Vagina (tissue), 2 donors: Measurements from ENCODE around the gene FBLIM1. TPM values are rescaled to one million over a fixed set of nuclear protein-coding genes. Genes with fewer than 3 reads are reported as not detected.
A peak's percentile ranks its signal among the peaks of the same experiment; 100 is the strongest.
"Not testable (repeated sequence)": the region's sequence is repeated elsewhere in the genome, so short reads cannot be mapped to it uniquely, and the experiment has no call there.

Source experiments
- DNase-seq, 2 donors: peaks; one replicate each; pipeline ENCODE4 v3.0.0-alpha.2; 2017; ENCODE audit errors: extremely low spot score in 2 of 2
- H3K27ac ChIP-seq: fragments of 200-600 bp; sonication (generic); one replicate; pipeline ENCODE4 v1.5.1; 2019
- H3K27me3 ChIP-seq: fragments of 200-600 bp; sonication (generic); one replicate; pipeline ENCODE4 v1.5.1; 2019
- H3K36me3 ChIP-seq, 2 donors: fragments of 200-600 bp; sonication (generic); one replicate each; pipeline ENCODE4 v1.5.1; 2017 to 2019
- H3K4me1 ChIP-seq: fragments of 200-600 bp; sonication (generic); one replicate; pipeline ENCODE4 v1.5.1; 2019
- H3K4me3 ChIP-seq, 2 donors: fragments of 200-600 bp; sonication (generic); 1 replicate in 1 of 2; 2 replicates in 1 of 2; pipeline ENCODE4 v1.5.1; 2016 to 2019
- H3K9me3 ChIP-seq: fragments of 200-600 bp; sonication (generic); one replicate; pipeline ENCODE4 v1.5.1; 2019
- CTCF ChIP-seq, 3 experiments: fragments of 450-650 bp in 2 of 3; fragments of 200-600 bp in 1 of 3; sonication (generic) in 1 of 3; IDR thresholded peaks; one replicate each; pipeline ENCODE4 v1.5.1; 2017 to 2019; ENCODE audit warnings: antibody characterized with exemption in 3 of 3, mild to moderate bottlenecking in 2 of 3, moderate library complexity in 2 of 3
- POLR2A ChIP-seq, 2 donors: fragments of 450-650 bp; IDR thresholded peaks; one replicate each; pipeline ENCODE4 v1.6.1; 2017; ENCODE audit warnings: antibody characterized with exemption in 2 of 2, mild to moderate bottlenecking in 2 of 2, moderate library complexity in 2 of 2
- POLR2AphosphoS5 ChIP-seq, 2 donors: sonication (generic); formaldehyde crosslinking; IDR thresholded peaks; one replicate each; pipeline ENCODE4 v1.9.0; 2017; ENCODE audit warnings: antibody characterized with exemption in 2 of 2, mild to moderate bottlenecking in 2 of 2, low read depth in 1 of 2; ENCODE audit not compliant: insufficient read depth in 1 of 2
- intact Hi-C: fragments of 100-400 bp; cut with DNase I; formaldehyde crosslinking; loops from one replicate; pipeline ENCODE4 v1.15.1; 2023
- total RNA-seq: library from RNA; depleted of rRNA; stranded (reverse); fragments of >200 nt; gene quantifications from one replicate; pipeline ENCODE4 v1.2.3, GENCODE V29; 2016

FBLIM1 gene
- total RNA-seq, 1 donor from 2014 or later = 45.2 TPM

DNA sequence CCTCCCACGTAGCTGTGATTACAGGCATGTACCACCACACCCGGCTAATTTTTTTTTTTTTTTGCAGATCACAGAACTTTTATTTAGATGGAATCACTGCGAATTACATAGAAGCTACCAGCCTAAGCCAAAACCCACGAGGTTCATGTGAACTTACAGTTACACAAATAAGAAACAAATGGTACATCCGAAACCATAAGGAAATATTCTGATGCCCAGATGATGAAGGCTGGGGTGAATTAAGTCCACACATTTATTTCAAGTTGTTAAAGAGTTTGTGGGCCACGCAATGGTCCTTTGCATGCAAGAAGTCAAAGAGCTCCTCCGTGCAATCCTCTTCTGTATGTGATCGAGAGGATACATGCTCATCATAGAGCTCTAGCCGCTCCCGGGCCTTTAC, 48.5 kb downstream of the FBLIM1 start:
- H3K4me3 ChIP-seq = no peak overlapping the region
- TF ChIP-seq POLR2AphosphoS5 (IDR thresholded peaks at IDR 0.05; ENCODE audit: insufficient read depth in 1 of 2, low read depth in 1 of 2) (no peak), CTCF (IDR thresholded peaks at IDR 0.05) (no peak), POLR2A (IDR thresholded peaks at IDR 0.05) (no peak)
- intact Hi-C loops = no loop called here
- no peaks in the 10 kb centered on the region for H3K4me1 ChIP-seq
- H3K9me3 ChIP-seq = no peaks in the 10 kb centered on the region
- H3K36me3 ChIP-seq = no peaks in the 10 kb centered on the region
- no peak for DNase-seq
- no peak overlapping the region for H3K27ac ChIP-seq
- no peaks in the 10 kb centered on the region for H3K27me3 ChIP-seq

DNA sequence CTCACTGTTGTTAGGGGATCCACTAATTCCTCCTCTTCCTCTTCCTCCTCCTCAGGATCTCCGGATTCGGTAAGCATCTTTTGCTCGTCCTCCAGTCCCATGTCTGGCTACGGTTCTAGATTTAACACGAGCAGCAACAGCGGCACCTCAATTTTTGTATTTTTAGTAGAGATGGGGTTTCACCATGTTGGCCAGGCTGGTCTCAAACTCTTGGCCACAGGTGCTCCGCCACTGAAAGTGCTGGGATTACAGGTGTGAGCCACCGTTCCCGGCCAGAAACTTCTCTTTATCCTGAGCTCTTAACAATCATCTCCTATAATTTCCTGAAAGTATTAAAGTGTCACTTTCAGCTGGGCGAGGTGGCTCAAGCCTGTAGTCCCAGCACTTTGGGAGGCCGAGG, 49.0 kb downstream of the FBLIM1 start, which contains the start of gene UQCRHL:
TSS of gene UQCRHL (minus strand) at position 101 of the 400 bp plus-strand sequence. CDS start at position 101, 0 bp downstream.
- intact Hi-C loops, H3K9me3 ChIP-seq, H3K27ac ChIP-seq, H3K4me3 ChIP-seq, H3K36me3 ChIP-seq, H3K27me3 ChIP-seq, H3K4me1 ChIP-seq, DNase-seq: not testable (repeated sequence)

DNA sequence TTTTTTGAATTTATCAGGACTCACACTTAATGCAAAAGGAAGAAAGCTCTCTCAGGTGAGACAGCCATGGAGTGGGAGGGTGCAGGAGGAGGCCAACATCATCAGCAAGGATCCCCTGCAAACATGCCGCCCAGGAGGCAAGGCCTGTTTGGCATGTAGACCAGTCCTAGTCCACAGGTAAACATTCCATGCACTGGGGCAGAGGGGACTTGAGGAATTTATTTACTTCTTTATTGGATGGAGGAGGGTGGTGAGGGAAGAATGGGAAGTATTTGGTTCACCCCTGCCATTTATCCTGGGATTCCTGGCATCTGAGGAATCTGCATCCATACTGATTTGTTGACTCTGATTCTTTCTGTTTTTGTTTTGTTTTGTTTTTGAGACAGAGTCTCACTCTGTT, 50.4 kb downstream of the FBLIM1 start:
- H3K27me3 ChIP-seq = no peaks in the 10 kb centered on the region
- intact Hi-C loops = no loop called here
- no peaks in the 10 kb centered on the region for H3K9me3 ChIP-seq
- DNase-seq = no peak
- H3K4me1 ChIP-seq = no peaks in the 10 kb centered on the region
- no peaks in the 10 kb centered on the region for H3K36me3 ChIP-seq
- TF ChIP-seq POLR2AphosphoS5 (IDR thresholded peaks at IDR 0.05; ENCODE audit: insufficient read depth in 1 of 2, low read depth in 1 of 2) (no peak), POLR2A (IDR thresholded peaks at IDR 0.05) (no peak), CTCF (IDR thresholded peaks at IDR 0.05) (no peak)
- no peak overlapping the region for H3K4me3 ChIP-seq
- no peak overlapping the region for H3K27ac ChIP-seq

GRCh38 chr1:15810073-15810472, 51.5 kb downstream of the FBLIM1 start:
- intact Hi-C loops = loop anchor here (5.0 to 10.0 kb wide), 2 partner anchors 95 to 182 kb away; no protein-coding TSS in a partner anchor
- Histone ChIP-seq H3K4me3 (no peak overlapping the region), H3K36me3 (no peaks in the 10 kb centered on the region), H3K27ac (peak overlapping the region; percentile 36), H3K27me3 (no peaks in the 10 kb centered on the region), H3K4me1 (no peaks in the 10 kb centered on the region), H3K9me3 (no peaks in the 10 kb centered on the region)
- no peak for TF ChIP-seq CTCF (IDR thresholded peaks at IDR 0.05)
- TF ChIP-seq POLR2A (IDR thresholded peaks at IDR 0.05) = no peak
- TF ChIP-seq POLR2AphosphoS5 (IDR thresholded peaks at IDR 0.05; ENCODE audit: insufficient read depth in 1 of 2, low read depth in 1 of 2) = no peak
- no peak for DNase-seq

- no peaks in the 10 kb centered on the region for H3K36me3 ChIP-seq
- no peaks in the 10 kb centered on the region for H3K27me3 ChIP-seq
- no peaks in the 10 kb centered on the region for H3K9me3 ChIP-seq
- intact Hi-C loops = loop anchor here (10.0 kb wide), 1 partner anchor 88 kb away; no protein-coding TSS in a partner anchor
- no peak overlapping the region for H3K4me3 ChIP-seq
- no peak for DNase-seq
- TF ChIP-seq POLR2A (IDR thresholded peaks at IDR 0.05) = no peak
- no peak for TF ChIP-seq CTCF (IDR thresholded peaks at IDR 0.05)
- TF ChIP-seq POLR2AphosphoS5 (IDR thresholded peaks at IDR 0.05; ENCODE audit: insufficient read depth in 1 of 2, low read depth in 1 of 2) = no peak
- no peak overlapping the region for H3K27ac ChIP-seq
- peaks cover 6% of the 10 kb centered on the region for H3K4me1 ChIP-seq
These were observed 58.1 kb downstream of the FBLIM1 start for GRCh38 chr1:15816674-15817073.
